HG03064 (cell line): ENCODE results near the gene GSTA4.
A peak's percentile ranks its signal among the peaks of the same experiment; 100 is the strongest.
"Not testable (repeated sequence)": the region's sequence is repeated elsewhere in the genome, so short reads cannot be mapped to it uniquely, and the experiment has no call there.

ENCODE experiments used
- ATAC-seq: cut with Tn5 transposase; IDR thresholded peaks from one replicate; pipeline ENCODE4 v1.9.1; 2021; ENCODE audit warnings: low read depth; ENCODE audit not compliant: unreplicated experiment

The GSTA4 gene

DNA sequence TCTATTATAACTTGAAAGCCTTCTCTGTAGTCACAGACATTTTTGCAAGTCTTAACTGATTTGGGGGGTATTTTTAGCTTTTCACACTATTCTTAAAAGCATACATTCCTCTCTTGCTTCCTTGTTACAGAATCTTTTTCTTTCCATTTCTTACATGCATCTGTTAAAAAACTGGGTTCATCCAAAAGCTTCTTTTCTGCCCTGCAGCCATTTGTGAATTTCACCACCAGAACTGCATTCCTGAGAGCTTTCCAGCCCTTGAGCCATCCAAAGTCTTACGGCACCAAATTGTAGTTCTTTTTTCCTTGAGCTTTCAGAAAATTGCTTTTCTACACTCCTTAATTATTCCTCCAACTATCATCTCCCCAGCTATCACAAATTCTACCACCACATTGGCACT is 19.7 kb upstream of the GSTA4 start:
- no peak for ATAC-seq

DNA sequence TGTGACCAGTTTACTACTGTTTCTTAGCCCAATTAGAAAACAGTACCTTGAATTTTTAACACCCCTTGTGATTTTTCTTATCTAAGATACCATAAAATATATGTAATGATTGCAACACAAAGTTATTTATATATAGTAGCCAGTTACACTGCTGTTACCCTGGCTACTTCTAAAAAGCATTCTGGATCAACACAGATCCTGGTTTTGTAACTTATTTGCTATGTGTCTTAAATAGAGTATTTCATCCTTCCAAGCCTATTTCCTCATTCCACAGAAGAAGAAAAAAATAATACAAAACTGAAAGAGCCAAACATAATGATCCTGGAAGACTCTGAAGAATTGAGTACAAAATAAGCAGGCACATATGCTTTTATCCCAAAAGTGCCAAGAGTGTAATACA is 19.0 kb upstream of the GSTA4 start:
- ATAC-seq = no peak

DNA sequence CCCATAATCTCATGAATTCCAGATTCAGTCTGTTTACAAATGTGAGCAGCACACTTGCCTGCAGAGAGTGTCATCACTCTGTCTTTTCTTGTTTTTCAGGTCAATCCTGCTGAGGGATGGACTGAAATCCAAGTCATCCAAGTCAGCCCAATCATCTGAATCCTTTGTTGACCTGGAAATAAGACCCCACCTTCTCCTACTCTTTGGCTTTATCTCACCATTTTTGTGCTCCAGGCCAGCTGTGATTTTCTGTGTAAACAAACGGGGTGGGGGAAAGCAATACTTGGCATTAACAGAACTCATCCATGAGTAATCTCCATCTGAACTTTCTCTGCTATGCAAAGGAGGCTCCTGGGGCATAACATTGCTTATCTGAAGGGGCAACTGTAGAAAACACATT is 16.9 kb upstream of the GSTA4 start:
- no peak for ATAC-seq

DNA sequence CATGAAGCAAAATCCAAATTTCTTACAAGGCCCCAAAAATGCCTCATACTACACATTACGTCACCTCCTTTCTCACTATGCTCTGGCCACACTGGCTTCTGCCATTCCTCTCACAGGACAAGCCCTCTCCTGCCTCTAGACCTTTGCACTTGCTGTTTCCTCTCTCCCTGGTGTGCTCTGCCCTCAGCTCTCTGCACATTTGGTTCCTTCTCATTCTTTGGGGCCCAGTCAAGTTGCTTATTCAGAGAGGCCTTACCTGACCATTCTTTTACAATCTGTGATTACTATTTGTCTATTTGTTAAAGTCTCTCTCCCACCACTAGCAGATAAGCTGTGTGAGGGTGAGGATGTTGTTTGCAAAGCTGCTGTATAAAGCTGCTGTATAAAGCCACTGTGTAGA is 15.4 kb upstream of the GSTA4 start:
- ATAC-seq = no peak

DNA sequence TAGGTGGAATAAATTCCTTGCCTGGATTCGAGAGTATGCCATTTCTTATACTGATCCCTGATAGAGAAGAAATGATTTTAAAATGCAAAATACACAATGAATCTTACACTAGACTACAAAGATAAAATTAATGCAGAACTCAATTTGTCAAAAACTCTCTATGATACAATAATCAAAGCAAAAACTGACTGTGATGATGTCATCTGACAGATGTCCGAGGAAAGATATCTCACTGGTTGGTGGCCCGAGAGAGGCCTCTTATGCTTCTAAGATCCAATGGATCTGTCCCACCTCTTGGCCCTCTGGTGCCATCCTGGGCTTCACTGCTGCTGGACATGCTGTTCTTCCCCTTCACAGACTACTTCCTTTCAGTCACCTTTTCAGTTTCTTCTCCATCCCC is 14.4 kb upstream of the GSTA4 start:
- no peak for ATAC-seq

DNA sequence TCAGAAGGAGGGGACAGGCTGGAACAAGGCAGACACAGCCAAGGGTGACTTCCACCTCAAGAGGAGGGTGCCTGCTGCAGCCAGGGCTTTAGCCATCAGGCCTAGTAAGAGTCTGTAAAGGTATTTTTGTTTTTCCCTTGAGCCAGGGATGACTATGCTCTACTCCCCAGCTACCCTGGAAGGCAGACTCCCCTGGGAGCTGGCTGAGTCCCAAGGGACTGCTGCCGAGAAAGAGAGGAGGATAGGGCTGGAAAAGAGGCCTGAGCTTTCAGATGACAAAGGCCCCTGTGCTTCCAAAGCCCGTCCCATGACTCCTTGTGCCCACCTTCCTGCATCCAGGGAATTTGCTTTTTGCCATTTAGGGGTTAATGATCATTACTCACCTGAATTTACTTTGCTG is 14.0 kb upstream of the GSTA4 start:
- no peak for ATAC-seq

DNA sequence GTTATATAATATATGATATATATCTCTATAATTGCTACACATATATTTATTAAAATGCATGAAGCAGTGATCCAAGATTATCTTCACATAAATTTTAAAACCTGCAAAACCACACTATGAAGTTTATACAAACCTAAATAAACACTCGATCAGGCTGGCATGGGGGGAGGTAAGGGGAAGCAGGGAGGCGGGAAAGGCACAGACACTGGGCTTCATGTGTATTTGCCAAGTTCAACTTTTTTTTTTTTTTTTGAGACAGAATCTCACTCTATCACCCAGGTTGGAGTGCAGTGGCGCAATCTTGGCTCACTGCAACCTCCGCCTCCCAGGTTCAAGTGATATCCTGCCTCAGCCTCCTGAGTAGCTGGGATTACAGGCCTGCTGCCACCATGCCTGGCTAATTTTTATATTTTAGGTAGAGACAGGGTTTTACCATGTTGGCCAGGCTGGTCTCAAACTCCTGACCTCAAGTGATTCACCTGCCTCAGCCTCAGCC is 13.2 kb upstream of the GSTA4 start:
- ATAC-seq = not testable (repeated sequence)

DNA sequence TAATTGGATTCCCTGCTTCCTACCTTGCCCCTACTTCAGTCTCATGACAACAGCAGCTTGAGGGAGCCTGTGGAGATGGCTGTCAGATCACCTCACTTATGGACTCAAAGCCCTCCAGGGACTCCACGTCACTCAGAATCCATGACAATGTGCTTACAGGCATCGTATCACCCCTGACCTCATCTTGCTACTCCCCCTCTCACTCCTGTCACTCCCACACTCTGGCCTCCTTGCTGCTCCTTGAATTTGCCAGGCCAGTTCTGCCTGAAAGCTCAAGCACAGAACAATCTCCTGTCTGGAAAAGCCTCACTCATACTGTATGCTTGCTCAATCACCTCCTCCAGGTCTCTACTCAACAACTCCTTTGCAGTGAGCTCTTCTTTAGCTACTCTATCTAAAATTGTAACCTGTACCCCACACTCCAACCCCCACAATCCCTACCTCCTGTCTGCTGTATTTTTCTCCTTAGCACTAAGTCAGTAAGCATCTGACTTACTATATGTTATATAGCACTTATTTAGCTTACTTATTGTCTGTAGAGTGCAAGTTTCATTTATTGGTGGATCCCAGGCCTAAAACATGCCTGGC is 10.7 kb upstream of the GSTA4 start:
- no peak for ATAC-seq

DNA sequence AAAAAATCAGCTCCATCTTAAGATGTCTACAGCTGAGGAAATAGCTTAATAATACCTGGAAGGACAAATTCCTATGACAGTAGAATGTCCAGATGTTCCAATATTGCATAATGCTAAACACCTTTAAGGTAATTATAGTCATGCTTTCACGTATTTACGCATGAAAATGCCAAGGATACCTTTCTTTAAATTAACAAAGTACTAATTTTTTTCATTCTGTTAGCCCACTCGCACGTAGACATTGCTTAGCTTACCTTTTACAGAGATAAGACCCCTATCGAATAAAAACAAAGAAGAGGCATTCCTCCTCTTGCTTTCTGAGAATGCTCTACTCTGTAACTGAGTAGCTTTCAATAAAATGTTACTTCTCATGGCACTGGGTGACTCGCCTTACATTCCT is 4.4 kb upstream of the GSTA4 start:
- no peak for ATAC-seq

DNA sequence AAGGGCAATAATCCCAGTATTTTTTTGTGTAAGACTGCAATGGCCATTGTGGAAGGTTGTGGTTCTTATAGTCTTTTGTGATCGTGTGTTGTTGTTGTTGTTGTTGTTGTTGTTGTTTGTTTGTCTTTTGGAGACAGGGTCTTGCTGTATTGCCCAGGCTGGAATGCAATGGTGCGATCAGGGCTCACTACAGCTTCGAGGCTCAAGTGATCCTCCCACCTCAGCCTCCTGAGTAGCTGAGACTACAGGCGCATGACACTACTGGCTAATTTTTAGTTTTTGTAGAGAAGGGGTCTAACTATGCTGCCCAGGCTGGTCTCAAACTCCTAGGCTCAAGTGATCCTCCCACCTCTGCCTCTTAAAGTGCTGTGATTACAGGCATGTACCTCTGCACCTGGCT is 3.5 kb upstream of the GSTA4 start:
- ATAC-seq = no peak

DNA sequence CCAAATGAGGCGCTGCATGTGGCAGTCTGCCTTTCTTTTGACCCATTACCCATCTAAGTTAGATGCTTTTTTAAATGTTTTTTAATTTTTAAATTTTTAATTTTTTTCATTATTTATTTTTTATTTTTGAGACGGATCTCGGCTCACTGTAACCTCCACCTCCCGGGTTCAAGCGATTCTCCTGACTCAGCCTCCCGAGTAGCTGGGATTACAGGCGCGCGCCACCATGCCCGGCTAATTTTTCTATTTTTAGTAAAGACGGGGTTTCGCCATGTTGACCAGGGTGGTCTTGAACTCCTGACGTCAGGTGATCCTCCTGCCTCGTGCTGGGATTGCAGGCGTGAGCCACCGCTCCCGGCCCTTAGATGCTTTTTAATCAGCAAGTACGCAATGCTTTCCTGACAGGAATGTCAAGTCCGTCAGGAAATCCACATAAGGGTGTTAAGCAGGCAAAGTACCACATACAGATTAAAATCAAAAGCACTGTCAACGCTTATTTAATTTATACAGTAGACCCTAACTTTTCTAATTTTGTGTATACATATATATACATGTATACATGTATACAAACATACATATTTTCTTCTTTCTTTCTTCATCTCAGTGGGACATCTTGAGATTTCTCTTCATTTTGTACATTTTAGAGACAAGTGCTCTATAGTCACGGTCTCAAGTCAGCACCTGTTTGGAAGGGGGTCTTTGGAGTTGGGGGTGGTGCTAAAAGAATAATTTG is 995 bp upstream of the GSTA4 start:
- ATAC-seq = peak; percentile 1

DNA sequence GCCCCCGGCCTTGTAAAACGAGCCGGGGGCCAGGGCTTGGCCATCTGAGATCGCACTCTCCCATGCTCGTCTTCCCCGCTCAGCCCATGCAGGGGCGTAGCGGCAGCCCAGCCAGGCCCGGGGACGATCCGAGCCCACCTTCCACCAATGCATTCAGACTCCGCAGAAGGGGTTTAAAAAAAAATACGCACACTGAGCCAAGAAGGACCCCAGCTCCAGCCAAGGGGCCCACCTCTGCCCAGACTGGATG is 320 bp downstream of the GSTA4 start:
- ATAC-seq = peak; percentile 14

DNA sequence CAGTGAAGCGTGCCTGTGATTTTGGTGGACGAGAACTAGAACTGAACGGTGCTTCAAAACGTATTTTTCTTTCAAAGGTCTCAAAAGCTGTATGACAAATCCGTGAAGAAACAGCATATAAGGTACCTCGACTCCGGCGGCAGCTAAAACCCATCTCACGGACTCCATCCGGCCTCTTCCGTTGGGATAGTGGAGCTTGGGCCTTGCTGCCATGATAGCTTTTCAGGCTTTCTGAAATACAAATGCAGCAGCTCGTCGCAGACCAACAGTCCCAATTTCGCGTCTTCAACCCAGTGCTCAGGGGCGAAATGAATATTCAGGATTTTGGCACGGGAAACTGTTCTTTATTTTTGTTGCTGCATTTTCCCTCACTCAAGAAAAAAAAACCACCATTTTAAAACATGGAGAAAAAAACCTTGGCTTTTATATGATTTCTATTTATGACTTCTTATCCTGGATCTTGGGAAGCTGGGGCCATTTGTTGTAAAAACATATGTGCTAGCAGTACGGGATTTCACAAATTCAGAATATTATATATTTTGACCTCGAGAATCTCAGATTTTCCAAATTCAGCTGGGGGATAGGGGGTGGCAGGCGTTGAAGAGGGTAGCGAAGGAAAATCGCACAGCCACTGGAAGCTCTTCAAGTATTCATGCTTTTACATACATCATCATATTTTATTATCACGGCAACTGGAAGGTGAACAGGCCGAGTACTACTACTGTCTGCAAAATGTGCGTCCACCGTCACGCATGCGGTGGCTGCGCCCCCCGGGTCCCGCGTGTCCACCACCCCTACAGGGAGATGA is 849 bp downstream of the GSTA4 start:
- no peak for ATAC-seq

DNA sequence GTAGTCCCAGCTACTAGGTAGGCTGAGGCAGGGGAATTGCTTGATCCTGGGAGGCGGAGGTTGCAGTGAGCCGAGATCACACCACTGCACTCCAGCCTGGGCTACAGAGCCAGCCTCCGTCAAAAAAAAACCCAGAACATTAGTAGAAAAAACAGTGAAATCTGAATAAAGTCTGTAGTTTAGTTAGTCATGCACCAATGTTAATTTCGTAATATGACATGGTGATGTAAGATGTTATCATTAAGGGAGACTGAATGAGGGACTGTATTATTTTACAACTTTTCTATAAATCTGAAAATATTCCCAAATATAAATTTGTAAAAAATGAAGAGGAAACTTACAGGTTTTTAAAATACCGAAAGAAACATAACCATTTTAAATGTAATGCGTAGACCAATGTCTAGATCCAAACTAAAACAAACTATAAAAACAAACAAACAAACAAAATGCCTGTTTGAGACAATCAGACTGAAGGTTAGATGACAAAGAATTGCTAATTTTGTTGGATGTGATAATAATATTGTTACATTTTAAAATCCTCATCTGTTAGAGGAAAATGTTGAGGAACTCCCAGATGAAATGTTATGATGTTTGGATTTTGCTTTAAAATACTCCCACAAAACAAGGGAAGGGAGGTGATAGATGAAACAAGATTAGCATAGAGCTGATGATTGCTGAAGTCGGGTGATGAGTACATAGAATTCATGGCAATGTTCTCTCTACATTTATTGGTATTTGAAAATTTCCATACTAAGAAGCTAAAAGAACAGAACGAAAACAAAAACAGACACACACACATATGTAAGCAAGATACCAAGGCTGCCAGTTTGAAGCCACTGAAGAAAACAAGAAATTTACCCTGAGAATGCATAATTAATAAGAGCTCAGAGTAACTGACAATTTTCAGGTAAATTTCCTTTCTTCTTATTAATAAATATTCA is 1.8 kb downstream of the GSTA4 start:
- no peak for ATAC-seq

DNA sequence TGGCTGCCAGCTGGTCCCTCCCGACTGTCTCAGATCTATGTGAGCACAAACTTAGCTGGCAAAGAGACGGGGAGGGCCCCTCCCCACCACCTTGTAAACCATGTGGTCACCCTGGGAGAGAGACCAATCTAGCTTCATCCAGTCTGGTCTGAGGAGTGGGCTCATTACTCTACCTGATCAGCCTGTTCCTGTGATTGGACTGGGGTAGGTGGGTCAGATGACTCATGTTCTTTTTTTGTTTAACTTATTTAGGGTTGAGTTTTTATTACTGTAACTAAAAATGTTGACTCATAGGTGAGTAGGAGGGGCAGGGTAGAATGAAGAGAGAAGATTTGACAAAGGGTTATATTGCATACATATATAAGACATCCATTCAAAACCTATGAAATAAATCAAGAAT is 4.7 kb downstream of the GSTA4 start:
- ATAC-seq = no peak

DNA sequence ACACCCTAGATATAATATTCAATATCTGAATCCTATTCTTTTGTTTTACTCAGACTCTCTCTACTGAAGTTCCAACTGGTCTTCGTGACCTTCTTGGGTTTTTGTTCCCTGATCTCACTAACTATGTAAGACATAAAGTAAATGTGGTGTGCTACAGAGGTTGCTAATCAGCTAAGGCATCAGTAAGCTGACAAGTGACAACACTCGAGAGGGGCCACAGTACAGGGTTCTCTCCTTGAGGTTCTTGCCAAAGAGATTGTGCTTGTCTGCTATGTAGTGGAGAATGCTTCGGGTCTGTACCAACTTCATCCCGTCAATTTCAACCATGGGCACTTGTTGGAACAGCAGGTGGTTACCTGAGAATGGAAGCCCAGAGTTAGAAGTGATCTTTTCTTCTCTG is 9.9 kb downstream of the GSTA4 start:
- ATAC-seq = no peak

DNA sequence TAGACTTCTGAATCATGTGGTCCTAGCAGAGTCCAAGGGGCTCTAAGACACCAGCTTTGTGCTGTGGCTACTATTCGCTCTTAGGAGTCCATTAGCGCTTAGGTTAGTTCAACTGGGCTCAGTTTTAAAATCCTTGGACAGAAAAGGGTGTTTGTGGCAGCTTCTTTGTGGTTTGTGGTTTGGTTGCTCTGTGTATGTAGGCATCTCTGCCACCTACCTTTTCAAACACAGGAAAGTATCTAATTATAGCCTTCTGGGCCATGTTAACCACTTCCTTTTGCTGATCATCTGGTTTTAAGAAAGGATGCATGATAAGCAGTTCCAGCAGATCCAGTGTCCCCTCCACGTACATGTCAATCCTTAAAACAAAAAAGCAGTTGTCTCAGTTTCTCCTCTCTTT is 10.8 kb downstream of the GSTA4 start:
- peak; percentile 88 for ATAC-seq

DNA sequence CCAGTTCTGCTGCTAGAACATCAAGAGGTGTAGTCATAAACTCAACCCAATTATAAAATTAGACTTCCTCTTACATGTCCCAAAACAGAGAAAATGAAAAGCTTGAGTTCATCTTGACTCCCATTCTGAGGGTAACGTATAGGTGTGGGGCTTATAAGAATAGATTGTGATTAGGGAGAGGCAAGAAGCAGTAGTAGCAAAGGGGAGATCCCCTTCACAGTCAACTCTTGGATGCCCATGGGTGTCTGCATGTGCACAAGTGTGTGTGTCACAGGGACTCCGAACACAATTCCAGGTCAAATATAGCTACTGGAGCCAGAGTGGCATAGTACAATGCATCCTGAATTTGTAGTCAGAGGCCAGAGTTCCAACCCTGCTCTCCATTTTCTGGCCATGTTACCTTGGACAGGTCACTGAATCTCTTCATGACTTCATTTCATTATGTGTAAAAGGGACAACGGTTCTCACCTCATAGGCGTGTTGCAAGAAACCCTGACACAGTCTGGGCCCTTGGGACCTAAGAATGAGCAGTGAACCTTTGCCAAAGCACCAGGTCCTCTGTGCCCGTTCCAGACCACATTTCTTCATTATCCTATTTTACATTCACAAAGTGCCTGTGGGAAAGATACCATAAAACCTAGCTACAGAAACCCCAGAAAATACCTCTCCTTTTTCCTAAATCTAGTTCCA is 11.8 kb downstream of the GSTA4 start:
- no peak for ATAC-seq

DNA sequence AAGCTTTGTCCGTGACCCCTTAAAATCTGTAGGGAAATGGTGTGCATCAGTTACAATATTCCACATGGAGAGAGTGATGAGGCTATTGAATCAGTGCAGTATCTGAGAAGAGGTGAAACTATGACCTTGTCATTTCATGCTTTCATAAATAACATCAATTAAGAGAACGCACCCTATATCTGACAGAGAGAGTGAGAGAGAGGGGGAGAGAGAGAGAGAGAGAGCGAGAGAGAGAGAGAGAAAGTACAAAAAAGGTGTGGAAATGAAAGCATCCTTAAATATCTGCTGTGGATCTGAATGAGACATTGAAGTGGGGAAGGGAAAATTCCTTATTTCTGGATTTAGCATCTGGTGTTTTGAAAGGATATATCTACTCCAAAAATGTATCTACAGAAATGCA is 12.4 kb downstream of the GSTA4 start:
- ATAC-seq = no peak

DNA sequence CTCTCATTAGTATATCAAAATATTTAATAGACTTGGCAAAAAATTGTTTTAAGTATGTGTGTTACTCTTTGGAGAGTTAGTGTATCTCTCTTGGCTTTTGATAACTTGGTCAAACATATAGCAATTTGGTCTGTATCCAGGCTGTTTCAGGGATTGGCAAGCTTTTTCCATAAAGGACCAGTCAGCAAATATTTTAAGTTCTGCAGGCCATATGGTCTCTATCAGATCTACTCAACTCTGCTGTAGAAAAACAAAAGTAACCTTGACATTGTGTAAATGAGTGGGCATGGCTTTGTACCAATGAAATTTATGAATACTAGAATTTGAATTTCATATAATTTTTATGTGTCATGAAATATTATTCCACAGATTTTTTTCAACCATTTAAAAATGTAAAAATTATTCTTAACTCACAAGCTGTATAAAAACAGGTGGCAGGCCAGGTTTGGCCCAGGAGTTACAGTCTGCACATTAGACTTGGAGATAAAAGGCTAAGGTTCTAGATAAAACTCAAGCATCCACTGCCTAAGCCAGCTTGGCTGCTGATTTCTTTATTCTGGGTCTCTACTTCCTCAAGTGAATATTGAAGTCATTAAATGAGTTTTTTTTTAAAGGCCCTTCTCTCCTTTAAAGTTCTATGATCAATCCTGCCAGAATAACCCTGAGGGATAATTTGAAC is 13.7 kb downstream of the GSTA4 start:
- no peak for ATAC-seq
